ENCODE data around the gene RPL9.
"Not testable (repeated sequence)": the region's sequence is repeated elsewhere in the genome, so short reads cannot be mapped to it uniquely, and the experiment has no call there.

Gene RPL9

DNA sequence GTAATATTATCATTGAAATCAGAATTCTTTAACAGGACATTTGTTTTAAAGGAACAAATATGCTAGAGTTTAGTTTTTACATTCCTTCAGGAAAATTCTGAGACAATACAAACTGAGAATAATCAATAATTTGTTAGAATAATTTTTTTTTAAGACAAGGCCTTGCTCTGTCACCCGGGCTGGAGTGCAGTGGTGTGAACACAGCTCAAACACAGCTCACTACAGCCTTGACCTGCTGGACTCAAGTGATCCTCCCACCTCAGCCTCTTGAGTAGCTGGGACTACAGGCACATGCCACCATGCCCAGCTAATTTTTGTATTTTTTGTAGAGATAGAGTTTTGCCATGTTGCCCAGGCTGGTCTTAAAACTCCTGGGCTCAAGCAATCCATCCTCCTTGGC, 33.4 kb downstream of the RPL9 start:
- not testable (repeated sequence) for DNase-seq (ENCODE audit: low spot score)

GRCh38 chr4:39422247-39422646, 36.5 kb downstream of the RPL9 start:
- DNase-seq (ENCODE audit: low spot score), result no peak

GRCh38 chr4:39415678-39416283, 42.9 kb downstream of the RPL9 start:
- no peak for DNase-seq (ENCODE audit: low spot score)

DNA sequence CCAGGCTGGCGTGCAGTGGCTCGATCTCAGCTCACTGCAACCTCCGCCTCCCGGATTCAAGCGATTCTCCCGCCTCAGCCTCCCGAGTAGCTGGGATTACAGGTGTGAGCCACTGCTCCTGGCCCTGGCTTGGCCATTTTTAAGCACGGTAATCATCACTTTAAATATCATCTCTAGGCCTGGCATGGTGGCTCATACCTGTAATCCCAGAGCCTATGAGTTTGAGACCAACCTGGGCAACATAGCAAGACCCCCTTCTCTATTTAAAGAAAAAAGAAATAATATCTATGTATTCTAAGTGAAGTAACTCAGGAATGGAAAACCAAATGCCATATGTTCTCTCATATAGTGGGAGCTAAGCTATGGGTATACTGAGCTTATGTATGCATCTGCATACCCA, 47.2 kb downstream of the RPL9 start:
- not testable (repeated sequence) for DNase-seq (ENCODE audit: low spot score)

GRCh38 chr4:39410415-39410814, 48.3 kb downstream of the RPL9 start:
- DNase-seq (ENCODE audit: low spot score), result no peak

DNA sequence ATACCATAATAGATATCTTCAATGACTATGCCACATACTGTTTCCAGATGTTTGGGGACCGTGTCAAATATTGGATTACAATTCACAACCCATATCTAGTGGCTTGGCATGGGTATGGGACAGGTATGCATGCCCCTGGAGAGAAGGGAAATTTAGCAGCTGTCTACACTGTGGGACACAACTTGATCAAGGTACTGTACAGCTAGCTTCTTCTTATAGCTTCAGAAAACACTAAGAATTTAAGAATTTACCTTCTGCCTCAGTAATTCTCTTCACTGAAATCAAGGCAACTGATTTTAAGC, 51.2 kb downstream of the RPL9 start:
- DNase-seq (ENCODE audit: low spot score), result no peak

DNA sequence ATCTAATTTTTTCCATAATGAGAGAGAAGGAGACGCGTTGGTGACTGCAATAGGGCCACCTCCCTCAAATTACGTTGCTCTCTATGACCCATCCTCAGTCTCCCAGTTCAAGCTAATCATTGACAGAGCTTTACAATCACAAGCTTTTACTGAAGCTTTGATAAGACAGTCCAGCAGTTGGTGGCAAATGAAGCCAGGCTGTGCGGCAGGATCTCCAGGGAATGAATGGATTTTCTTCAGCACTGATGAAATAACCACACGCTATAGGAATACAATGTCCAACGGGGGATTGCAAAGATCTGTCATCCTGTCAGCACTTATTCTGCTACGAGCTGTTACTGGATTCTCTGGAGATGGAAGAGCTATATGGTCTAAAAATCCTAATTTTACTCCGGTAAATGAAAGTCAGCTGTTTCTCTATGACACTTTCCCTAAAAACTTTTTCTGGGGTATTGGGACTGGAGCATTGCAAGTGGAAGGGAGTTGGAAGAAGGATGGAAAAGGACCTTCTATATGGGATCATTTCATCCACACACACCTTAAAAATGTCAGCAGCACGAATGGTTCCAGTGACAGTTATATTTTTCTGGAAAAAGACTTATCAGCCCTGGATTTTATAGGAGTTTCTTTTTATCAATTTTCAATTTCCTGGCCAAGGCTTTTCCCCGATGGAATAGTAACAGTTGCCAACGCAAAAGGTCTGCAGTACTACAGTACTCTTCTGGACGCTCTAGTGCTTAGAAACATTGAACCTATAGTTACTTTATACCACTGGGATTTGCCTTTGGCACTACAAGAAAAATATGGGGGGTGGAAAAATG, 51.7 kb downstream of the RPL9 start, which contains the start of gene KLB:
TSS of gene KLB (plus strand) at position 168 of the 821 bp plus-strand sequence. CDS start at position 188, 20 bp downstream.
- peak; percentile 60 for DNase-seq (ENCODE audit: low spot score)
